NCI-H2029 treated with DMSO at 0.1 percent for 48 hours (cell line): ENCODE data around the gene CTRB1.
"Not testable (repeated sequence)": the region's sequence is repeated elsewhere in the genome, so short reads cannot be mapped to it uniquely, and the experiment has no call there.

Source experiments
- DNase-seq: peaks from one replicate; lab custom pipeline; 2025; lab: John Stamatoyannopoulos, UW

CTRB1 gene

DNA sequence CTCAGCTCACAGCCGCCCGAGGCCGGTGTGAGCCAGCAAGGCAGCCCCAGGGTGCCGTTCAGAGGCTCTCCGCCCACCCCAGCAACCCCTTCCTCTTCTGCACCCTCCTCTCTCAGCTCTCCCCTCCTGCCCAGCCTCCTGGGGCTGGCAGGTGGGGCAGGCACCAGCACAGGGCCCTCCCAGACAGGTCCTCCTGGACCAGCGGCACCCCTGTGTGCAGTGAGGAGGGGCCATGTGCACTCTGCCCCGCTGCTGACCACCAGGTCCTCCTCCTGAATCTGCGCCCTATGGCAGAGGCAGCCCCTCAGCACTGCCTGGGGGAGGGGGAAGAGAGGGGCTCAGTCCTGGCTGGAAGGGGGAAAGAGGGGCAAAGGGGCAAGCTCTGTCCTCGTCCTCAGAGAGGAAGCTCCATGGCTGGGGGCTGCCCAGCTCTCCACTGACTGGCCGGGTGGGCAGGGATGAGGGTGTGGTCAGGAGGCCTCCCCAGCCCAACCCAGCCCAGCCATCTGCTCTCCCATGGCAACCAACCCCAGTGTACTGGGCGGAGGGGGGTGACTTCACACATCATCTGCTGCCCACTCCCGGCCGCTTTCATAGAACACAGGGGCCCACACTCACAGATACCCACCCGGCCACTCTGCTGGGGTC, 38.0 kb downstream of the CTRB1 start:
- DNase-seq = no peak

DNA sequence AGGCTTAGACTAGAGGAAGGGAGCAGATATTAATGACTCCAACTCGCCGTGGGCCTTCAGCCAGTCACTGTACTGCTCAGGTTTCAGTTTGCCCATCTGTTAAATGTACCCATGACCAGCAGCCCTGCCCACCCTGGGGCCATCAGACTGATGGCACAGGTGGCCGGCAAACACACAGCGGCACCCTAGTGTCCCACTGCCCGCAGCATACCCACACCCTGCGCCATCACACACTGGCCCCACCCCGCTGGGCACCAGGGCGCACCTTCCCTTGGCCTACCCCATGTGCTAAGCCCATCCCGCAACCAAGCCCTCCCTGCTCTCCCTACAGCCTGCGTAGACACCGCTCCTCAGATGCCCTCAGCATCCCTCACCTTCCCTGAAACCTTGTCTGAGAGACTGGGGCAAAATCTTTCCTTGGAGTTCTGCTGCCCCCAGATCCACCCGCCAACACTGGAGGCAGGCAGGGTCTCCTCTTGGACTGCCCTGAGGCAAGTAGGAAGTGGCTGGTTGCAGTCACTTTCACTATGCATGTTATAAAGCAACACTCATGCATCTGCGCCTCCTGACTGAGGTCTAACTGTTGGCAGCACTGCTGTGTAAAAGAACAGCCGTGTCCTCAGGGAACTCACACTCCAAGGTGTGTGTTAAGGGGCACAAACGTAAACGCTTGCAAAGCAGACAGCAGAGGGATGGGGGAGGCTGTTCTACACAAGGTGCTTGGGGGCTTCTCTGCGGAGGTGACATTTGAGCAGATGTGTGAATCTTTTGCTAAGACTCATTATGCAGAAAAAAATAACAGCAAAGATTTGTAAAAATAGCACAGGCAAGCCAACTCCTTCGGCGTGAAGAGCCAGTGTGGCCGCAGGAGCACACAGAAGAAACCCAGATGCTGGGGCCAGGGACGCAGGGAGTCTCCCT, 39.4 kb downstream of the CTRB1 start:
- DNase-seq = no peak

GRCh38 chr16:75258807-75259141, 40.0 kb downstream of the CTRB1 start:
- no peak for DNase-seq

DNA sequence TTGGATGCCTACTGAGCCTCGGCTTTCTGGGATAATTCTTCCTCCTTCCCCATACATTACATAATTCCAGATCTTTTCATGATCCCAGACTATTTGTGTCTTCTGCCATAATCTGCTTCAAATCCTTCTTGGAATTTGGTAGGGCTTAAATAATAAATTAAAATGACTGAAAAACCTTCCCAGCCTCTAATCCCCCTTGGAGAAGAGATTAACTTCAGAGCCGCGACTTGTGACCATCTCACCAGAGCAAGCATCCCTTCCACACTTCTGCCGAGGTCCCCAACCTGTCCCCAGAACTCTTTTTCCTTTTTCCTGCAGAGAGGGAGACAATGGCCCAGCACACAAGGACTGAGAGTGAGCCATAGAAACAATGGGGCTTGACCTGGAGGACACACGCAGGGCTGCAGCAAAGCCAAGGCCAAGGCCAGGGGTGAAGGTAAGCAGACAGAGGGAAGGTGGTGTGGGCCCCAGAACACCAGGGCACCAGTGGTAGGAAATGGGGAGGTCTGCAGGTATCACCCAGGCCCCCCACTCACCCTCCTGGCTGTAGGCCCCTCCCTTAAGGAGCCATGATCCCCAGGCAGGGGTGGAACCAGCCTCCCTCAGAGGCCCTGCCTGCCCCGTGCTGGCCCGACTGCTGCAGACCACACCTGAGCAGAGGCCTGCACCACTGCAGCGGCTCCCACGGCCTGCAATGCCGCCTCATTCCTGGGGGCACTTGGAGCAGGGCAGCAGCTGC, 42.2 kb downstream of the CTRB1 start:
- no peak for DNase-seq

- DNase-seq = no peak
These were observed 42.8 kb downstream of the CTRB1 start for GRCh38 chr16:75261590-75262078.

DNA sequence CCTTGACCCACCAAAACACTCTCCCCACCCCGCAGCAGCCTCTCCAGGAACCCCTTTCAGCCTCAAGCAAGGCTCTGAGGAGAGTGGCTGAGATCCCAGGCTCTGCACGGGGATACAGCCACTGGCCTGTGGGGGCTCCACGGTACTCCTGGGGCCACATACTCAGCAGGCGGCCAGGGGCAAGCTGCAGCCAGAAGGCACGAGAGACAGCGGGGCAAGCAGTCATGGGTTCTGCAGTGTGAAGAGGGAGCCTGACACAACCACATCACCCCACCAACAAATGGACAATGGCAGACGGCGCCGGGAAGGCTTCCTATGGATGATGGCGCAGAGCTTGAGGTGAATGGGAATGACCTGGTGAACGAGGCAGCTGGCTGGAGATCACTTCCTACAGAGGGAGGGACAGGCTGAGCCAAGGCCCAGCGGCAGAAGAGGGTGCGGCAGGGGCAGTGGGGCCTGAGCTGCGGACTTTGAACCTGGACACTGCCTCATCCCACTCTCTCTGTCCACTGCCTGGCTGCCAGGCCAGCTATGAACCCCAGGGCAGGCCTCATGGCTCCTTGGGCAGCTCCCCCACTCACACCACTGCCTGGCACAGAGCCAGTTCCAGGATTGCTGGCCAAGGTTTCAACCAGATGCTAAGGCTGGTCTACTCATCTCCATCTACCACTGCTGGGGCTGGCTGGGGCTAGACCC, 43.5 kb downstream of the CTRB1 start:
- DNase-seq = no peak

DNA sequence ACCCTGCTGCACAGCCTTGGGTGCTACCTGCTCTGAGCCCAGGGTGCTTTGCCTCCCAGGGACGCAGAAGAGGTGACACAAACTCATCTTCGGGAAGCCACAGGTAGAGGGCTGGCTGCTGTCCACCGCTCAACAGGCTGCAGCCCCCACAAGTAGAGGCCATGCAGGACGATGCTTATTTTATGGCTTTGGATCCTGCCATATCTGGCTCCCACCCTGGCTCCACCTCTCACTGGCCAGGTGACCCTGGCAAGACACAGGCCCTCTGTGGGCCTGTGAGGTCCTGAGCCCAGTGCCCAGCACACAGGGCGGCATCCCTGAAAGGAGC, 44.0 kb downstream of the CTRB1 start:
- no peak for DNase-seq

GRCh38 chr16:75263291-75263962, 44.6 kb downstream of the CTRB1 start:
- DNase-seq = no peak

DNA sequence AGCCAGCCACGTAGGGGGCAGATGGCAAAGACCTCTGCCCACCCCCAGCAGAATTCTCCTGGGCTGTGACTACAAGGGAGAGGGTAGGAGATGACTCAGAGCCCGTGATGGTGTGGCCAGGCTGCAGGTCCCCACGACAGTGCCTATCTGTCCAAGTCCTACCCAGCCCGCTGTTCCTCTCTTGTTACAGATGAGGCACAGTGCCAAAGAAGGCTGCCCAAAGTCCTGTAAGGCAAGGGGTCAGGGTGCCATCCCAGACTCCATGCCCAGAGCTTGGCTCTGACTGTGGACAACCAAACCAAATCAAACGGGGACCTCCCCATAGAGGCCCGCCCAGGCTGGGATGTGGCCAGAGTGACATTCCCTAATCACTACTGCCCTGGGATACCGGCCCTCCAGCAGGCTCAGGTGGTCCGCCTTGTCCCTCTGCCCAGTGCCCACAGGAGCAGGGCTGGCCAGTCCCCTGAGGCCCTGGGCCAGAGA, 45.2 kb downstream of the CTRB1 start:
- DNase-seq = no peak

GRCh38 chr16:75264457-75264998, 45.7 kb downstream of the CTRB1 start:
- DNase-seq = no peak

DNA sequence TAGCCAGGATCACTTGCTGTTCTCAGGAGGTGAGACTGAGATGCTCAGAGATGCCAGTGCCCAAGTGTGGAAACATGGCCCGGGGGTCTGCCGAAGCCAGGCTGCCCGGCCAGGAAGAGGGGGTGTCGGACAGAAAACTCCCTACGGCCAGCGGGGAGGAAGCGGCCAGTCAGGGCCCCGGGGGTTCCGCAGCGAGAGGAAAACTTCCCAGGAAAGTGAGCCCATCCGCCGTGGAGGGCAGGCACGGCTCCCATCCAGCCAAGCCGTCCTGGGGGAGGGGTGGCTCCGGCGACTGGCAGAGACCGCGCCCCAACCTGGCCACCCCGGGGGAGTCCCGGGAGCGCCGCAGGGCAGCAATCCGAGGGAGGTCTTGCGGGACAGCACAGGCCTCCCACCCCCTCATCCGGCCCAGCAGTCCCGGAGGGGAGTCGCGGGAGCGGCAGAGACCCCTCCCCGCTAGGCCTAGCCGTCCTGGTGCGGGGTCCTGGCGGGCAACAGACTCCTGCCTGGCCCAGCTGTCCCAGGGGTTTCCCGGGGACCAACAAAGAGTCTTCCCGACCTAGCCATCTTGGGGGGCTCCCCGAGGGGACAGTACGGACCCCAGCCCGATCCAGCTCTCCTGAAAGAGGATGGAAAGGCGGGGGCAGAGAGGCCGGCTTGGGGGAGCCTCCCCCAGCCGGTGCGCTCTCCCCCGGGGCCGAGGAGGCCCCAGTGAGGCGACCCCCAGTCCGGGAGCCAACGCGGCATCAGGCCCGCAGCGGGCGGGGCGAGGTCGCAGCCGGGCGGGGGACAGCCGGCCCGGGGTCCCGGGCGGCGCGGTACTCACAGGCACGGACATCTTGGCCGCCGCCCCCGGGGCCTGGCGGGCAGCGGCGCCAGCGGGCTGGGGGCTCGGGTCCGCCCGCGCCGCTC, 46.5 kb downstream of the CTRB1 start:
- DNase-seq = no peak

GRCh38 chr16:75265911-75266701, 47.3 kb downstream of the CTRB1 start:
- DNase-seq = no peak

DNA sequence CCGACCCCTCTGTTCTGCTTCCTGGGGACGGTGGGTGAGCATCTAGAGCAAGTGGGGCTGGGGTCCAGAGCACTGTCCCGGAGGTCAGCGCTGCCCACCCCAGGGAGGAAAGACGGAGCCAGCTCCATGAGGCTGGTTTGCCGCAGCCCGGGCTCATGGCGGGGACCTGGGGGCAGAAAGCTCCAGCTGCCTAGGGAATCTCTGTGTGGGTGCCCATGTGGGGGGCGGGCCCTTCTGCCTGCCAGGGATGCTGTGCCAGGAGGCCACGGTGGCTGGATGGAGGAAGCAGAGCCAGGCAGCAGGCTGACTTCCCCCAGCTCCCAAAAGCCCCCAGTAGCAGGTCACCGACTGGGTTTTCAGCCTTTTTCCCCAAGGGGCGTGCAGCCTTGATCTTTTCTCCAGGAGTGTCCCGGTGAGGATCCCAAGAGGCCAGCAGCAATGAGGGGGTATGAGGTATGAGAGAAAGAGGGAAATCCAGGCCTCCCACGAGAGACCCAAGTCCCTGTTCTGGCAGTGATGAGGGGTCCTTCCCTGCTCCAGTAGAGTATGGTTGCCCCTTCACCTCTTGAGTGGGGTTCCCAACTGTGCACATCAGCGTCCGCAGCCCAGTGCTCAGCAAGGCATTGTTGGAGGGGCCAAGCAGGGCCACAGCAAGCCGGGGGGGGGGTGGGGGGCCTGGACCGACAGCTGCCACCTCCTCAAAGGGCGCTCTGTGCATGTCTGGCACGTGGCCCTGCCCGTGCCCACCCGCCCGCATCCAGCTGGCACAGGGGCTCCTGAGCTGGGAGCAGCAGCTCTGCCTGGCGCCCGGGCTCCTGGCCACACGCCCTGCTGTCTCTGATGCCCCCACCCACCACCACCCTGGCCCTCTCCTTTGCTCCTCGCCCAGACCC, 48.2 kb downstream of the CTRB1 start:
- no peak for DNase-seq

GRCh38 chr16:75267631-75268264, 49.0 kb downstream of the CTRB1 start:
- peak; percentile 72 for DNase-seq

DNA sequence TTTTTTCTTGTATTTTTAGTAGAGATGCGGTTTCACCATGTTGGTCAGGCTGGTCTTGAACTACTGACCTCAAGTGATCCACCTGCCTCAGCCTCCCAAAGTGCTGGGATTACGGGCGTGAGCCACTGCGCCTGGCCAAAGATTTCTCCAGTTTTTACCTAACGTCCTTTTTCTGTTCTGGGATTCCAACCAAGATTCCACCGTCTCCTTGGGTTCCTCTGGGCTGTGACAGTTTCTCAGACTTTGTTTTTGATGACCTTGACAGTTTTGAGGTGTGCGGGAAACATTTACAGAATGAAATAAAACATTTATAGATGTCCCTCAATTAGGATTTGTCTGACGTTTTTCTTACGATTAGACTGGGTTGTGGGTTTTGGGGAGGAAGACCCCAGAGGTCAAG, 50.6 kb downstream of the CTRB1 start:
- DNase-seq = not testable (repeated sequence)

DNA sequence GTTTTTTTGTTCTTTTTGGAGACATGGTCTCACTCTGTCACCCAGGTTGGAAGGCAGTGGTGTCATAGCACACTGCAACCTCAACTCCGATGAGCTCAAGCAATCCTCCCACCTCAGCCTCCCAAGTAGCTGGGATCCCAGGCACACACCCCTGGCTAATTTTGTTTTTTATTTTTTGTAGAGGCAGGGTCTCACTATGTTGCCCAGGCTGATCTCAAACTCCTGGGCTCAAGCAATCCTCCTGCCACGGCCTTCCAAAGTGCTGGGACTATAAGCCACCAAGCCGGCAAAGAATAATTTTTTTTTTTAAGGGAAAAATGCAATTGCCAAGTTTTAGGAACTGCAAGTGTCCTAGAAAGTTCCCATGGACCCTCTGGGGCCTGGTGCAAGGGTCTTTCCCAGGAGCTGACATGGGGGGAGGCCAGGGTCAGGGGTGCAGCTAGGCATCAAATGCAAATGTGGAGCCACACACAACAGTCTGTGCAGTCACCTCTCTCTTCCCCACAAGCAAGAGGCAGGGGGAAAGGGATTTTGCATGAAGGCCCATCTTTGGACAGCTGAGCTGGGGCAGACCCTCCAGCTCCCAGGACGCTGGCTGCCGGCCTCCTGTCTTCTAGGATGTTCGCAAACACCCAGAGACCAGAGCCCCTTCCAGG, 52.8 kb downstream of the CTRB1 start:
- DNase-seq = no peak

DNA sequence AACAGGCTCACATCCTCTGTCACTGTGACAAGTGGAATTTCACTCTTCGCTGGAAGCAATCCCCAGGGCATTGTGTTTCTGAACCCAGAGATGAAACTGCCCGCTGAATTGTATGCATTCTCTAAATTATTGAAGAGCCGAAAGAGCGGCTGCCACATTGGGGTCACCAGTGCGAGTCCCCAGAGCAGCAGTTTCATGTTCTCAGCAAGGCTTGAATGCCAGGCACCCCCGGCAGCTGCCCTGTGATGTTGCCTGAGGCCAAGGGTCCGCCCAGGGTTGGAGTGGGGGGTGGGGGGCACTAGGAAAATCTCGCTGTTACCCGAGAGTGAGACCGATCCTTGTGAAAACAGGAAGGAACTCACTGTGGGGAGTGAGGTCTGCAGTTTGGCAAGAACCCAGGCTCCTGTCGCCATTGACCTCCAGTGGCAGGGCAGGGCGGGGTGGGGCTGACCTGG, 53.3 kb downstream of the CTRB1 start:
- DNase-seq = no peak
